ENCODE measurements around the gene CAPN3.

Gene CAPN3

DNA sequence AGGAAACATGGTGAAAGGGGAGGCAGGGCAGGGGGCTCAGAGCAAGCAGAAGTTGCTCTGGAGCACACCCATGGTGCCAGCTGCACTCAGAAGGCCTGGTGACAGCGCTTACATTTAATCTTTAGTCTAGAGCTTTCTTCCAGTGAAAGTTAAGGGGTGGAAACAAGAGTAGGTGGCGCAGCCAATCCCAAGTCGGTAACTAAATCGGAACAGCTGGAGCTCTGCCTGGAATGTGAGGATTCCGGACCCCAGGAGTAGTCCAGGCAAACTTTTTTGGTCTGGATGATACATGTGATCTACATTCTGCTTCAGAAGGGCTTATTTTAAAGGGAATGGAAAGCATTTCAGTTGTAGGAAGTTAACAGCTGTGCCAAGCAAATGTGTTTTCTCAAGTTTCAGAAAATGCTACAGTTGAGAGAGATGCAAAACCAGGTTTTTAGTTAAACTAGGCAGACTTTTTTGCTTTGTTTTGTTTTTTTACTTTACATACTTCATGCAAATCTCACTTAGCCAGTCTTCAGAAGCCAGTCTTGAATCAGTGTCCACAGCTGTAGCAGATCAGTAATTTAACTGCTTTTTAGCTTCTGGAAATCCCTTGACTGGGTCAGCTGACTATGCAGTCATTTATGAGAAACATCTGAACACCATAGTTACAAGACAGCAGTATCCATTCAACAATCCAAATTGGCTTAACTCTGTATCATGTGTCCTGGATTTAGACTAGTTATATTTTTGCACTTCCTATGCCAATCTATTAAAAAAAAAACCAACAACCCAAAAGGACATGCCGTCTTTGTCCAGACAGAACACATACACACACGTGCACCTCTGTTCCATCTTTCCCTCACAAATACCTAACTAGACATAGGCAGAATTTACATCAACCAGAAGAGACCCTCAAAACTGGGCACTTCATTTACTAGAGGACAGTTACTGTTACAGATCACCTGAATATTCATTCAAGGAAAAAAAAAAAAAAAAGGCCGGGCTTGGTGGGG is 98.4 kb downstream of the CAPN3 start:
- DNase-seq = no peak

DNA sequence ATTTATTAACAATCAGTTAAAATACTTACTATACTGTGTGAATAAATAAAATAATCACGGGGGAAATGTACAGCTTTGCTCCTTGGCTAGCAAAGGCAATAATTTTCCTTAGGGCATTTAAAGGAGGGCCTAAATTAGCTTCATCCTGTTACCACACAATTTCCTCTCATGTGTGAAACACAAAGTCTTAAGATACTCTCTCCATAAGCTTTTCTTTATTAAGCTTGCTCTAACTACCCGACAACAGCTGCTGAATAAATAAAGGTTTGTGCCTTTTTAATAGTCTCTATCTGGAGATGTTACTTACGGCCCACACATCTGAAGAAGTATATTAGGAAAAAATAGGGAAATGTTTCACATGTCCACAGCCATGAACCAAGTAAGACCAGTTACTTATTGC is 102.0 kb downstream of the CAPN3 start:
- no peak for DNase-seq
